22Rv1 (cell line): ENCODE data around the gene BEST4.

Source experiments
- ZFX ChIP-seq: fragments of 450-650 bp; IDR thresholded peaks from 2 replicates; pipeline ENCODE4 v1.6.1; 2017; ENCODE audit warnings: antibody characterized with exemption, borderline replicate concordance
- TF ChIP-seq, protein P1 (sequence below): fragments of 450-650 bp; IDR thresholded peaks from 2 replicates; pipeline ENCODE4 v1.5.1; 2017; ENCODE audit warnings: mild to moderate bottlenecking

DNA sequence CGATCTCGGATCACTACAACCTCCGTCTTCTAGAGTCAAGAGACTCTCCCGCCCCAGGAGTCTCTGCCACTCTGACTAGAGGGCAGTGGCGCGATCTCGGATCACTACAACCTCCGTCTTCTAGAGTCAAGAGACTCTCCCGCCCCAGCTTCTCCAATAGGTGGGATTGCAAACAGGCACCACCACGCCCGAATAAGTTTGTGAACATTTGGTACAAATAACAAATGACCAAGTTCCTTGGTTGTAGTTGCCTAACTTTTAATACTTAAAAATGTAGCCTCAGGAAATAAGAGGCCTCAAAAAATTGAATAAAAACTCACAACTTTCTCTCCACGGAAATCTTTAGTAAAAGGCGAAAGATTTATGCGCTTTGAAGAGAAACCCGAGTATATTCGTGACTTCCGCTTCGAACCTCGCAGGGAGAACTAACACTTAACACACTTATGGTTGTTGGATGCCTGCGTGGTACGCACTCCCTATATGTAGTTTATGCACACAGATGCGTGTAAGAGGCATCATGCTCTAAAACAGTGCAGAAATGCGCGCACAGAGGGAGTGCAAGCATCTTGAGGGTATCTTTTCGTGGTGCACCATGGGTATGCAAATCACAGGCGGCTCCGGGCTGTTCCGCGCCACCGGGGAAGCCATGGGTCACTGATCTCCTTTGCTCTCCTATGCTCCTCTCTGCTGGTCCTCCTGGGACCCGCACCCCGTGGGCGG lies 31.8 kb upstream of the BEST4 start:
- TF ChIP-seq, protein P1, sequence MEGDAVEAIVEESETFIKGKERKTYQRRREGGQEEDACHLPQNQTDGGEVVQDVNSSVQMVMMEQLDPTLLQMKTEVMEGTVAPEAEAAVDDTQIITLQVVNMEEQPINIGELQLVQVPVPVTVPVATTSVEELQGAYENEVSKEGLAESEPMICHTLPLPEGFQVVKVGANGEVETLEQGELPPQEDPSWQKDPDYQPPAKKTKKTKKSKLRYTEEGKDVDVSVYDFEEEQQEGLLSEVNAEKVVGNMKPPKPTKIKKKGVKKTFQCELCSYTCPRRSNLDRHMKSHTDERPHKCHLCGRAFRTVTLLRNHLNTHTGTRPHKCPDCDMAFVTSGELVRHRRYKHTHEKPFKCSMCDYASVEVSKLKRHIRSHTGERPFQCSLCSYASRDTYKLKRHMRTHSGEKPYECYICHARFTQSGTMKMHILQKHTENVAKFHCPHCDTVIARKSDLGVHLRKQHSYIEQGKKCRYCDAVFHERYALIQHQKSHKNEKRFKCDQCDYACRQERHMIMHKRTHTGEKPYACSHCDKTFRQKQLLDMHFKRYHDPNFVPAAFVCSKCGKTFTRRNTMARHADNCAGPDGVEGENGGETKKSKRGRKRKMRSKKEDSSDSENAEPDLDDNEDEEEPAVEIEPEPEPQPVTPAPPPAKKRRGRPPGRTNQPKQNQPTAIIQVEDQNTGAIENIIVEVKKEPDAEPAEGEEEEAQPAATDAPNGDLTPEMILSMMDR = peak; percentile 14
- TF ChIP-seq ZFX = no peak
